Keratinocyte (primary cell): ENCODE results near the gene SLC9A3.

ENCODE experiments used
- EZH2 ChIP-seq: IDR thresholded peaks from one replicate; pipeline ENCODE4 v1.6.1; 2012; ENCODE audit warnings: inconsistent platforms, mild to moderate bottlenecking, low read length, moderate library complexity
- TF ChIP-seq, protein P1 (sequence below), 3 experiments: IDR thresholded peaks in 1 of 3; conservative IDR thresholded peaks in 1 of 3; optimal IDR thresholded peaks in 1 of 3; 2 replicates in 2 of 3; 3 replicates in 1 of 3; pipeline versions ENCODE3 to v1.5.1; 2011; ENCODE audit warnings: low read length in 3 of 3, mild to moderate bottlenecking in 3 of 3, moderate library complexity in 2 of 3, control low read depth in 1 of 3, inconsistent platforms in 1 of 3; ENCODE audit not compliant: insufficient read depth in 2 of 3; ENCODE audit errors: extremely low read depth in 1 of 3

DNA sequence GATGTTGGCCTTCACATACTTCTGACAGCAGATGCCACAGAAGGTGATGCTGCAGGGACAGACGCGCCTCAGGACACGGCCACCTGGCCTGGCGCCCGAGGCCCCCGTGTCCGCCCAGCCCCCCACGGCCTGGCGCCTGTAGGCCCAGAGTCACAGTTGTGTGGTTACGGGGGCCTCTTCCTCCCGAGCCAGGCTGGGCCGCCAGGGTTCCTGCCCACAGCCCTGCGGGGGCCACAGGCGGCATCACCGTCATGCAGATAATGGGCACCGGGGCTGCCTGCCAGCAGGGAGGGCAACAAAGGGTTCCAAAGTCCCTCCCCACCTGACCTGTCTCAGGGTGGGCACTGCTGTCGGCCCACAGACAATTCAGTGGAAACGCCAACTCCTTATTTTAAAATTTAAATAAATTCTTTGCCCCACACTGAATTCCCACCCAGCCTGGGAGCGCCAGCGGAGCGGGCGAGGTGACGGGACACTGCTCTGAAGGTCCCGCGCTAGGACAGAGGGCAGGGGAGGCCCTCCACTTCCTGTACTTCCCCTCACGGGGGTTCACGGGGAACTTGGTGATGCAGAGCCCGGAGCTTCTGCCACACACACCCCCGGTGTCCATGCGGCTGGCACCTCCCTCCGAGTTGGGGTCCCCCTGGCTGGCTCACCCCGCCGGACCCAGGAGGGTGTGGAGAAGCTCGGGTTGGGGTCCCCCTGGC lies 40.7 kb downstream of the SLC9A3 start:
- TF ChIP-seq, protein P1, sequence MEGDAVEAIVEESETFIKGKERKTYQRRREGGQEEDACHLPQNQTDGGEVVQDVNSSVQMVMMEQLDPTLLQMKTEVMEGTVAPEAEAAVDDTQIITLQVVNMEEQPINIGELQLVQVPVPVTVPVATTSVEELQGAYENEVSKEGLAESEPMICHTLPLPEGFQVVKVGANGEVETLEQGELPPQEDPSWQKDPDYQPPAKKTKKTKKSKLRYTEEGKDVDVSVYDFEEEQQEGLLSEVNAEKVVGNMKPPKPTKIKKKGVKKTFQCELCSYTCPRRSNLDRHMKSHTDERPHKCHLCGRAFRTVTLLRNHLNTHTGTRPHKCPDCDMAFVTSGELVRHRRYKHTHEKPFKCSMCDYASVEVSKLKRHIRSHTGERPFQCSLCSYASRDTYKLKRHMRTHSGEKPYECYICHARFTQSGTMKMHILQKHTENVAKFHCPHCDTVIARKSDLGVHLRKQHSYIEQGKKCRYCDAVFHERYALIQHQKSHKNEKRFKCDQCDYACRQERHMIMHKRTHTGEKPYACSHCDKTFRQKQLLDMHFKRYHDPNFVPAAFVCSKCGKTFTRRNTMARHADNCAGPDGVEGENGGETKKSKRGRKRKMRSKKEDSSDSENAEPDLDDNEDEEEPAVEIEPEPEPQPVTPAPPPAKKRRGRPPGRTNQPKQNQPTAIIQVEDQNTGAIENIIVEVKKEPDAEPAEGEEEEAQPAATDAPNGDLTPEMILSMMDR (optimal IDR thresholded peaks at IDR 0.05 in 1 of 3, IDR thresholded peaks at IDR 0.05 in 1 of 3, conservative IDR thresholded peaks at IDR 0.05 in 1 of 3; ENCODE audit: extremely low read depth in 1 of 3, insufficient read depth in 2 of 3, low read length in 3 of 3) = no peak
- no peak for TF ChIP-seq EZH2
